Fibroblast of mammary gland (primary cell): ENCODE measurements around the gene PLRG1.
"Not testable (repeated sequence)": the region's sequence is repeated elsewhere in the genome, so short reads cannot be mapped to it uniquely, and the experiment has no call there.

Experiments used
- DNase-seq: peaks from one replicate; pipeline ENCODE4 v3.0.0-alpha.2; 2010; ENCODE audit warnings: low read depth
- H3K4me3 ChIP-seq: 2 replicates; pipeline ENCODE4 v1.5.1; 2011; ENCODE audit warnings: low read depth, mild to moderate bottlenecking, low read length, moderate library complexity; ENCODE audit not compliant: control insufficient read depth
- CTCF ChIP-seq: conservative IDR thresholded peaks from 2 replicates; pipeline ENCODE4 v1.5.1; 2011; ENCODE audit warnings: low read depth, low read length, inconsistent platforms; ENCODE audit not compliant: control insufficient read depth, insufficient read depth

Gene PLRG1

GRCh38 chr4:154549894-154550790 is at the start of gene PLRG1:
PLRG1 (minus strand) TSS chr4:154550400; CDS start chr4:154550308, 92 bp downstream.
- peak; percentile 92 for DNase-seq

GRCh38 chr4:154597798-154598774 is 47.9 kb upstream of the PLRG1 start:
- H3K4me3 ChIP-seq, result no peak overlapping the region
- TF ChIP-seq CTCF, result no peak
- DNase-seq, result no peak

More at GRCh38 chr4:154549894-154550790, at the start of gene PLRG1:
- TF ChIP-seq CTCF, result no peak
- peak within 1 kb of the TSS; percentile 96 for H3K4me3 ChIP-seq

GRCh38 chr4:154597281-154597680 is 47.1 kb upstream of the PLRG1 start:
- not testable (repeated sequence) for H3K4me3 ChIP-seq, DNase-seq

GRCh38 chr4:154595807-154596206 is 45.6 kb upstream of the PLRG1 start:
- peak; percentile 23 for DNase-seq
- no peak for TF ChIP-seq CTCF
- no peak overlapping the region for H3K4me3 ChIP-seq

- not testable (repeated sequence) for DNase-seq, H3K4me3 ChIP-seq
Observed at GRCh38 chr4:154594343-154594742, 44.1 kb upstream of the PLRG1 start.

GRCh38 chr4:154593868-154594267 is 43.7 kb upstream of the PLRG1 start:
- H3K4me3 ChIP-seq, result no peak overlapping the region
- no peak for DNase-seq
- no peak for TF ChIP-seq CTCF

GRCh38 chr4:154591890-154592289 is 41.7 kb upstream of the PLRG1 start:
- H3K4me3 ChIP-seq, result no peak overlapping the region
- no peak for TF ChIP-seq CTCF
- no peak for DNase-seq
